ENCODE results near the gene RPP25L. TPM values are rescaled to one million over a fixed set of nuclear protein-coding genes. Genes with fewer than 3 reads are reported as not detected.

Gene RPP25L
- total RNA-seq, 1 experiment from 2014 or later: 42.8 TPM

DNA sequence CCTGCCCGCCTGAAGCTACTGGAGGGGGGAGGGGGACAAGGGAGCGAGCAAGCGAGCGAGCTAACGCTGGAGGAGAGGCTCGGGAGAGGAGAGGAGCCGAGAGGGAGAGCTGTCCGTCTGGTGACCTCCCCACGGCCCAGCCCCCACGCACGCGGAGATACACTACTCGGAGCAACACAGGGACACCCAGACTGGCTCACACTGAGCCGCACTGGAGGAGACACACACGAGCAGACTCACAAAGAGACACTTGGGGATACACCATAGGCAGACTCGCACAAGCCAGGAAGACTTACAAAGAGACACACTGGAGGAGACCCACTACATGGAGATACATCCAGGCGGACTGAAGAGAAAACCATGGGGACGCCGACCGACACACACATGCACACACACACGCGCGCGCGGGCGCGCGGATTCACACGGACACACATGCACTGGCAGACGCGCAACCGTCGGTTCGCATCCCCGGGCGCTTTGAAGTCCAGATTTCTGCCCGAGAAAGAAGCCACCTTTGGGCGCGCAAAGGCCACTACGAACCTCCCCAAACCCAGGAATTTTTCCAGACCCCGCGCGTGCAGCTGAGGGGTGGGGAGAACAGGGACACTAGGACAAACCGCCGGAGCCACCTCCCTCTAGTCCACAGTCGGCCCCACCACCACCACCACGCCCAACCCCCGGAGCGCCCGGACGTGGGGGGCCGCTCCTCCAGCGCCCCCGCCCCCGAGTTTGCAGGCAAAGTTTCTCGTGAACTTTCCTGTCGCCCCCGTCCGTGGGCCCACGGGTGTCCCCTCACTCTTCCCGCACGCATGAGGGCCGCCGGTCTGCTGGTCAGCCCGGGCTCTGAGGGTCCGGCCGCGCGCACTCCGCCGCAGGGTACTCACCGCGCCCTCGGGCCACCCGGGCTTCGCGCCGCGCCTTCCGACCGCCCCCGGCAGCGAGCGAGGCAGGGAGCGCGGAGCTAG, 22.9 kb downstream of the RPP25L start:
- no peaks in the 10 kb centered on the region for H3K36me3 Mint-ChIP-seq (ENCODE audit: insufficient read depth, unreplicated experiment)
- CTCF ChIA-PET: interaction anchor here (0.7 to 1.0 kb wide), 3 partner anchors 9 to 108 kb away, joined by 3 to 5 read pairs (median 3); partner anchors contain the start of gene ENHO

DNA sequence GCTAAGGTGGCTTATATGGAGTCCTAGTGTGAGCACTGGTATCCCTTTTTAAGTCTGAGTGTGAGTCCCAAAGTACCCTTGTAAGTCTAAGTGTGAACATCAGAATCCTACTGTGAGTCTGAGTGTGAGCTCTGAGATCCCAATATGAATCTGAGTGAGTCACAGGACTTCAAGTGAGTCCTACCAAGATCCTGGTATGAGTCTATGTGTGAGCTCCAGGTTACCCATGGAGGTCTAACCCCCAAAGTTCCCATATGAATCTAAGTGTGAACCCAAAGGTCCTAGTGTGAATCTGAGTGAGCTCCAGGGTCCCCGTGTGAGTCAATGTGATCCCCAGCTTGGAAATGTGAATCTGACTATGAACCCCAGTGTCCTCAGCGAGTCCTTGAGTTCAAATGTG, 24.6 kb downstream of the RPP25L start:
- POLR2A ChIA-PET: interaction anchor here (1.2 kb wide), 1 partner anchor 13 kb away, joined by 3 read pairs; no protein-coding TSS in a partner anchor
- BruUV-seq (replicated peaks): no TSS peak
- TF ChIP-seq CTCF (IDR thresholded peaks at IDR 0.05; ENCODE audit: unreplicated experiment): no peak
- no peak overlapping the region for H3K4me3 Mint-ChIP-seq (ENCODE audit: unreplicated experiment)
- H3K4me1 Mint-ChIP-seq (ENCODE audit: insufficient read depth, unreplicated experiment): peaks cover 6% of the 10 kb centered on the region
- H3K9me3 Mint-ChIP-seq (ENCODE audit: unreplicated experiment): no peaks in the 10 kb centered on the region
- no peak overlapping the region for H3K27ac Mint-ChIP-seq (ENCODE audit: low read depth, unreplicated experiment)
- no peak for DNase-seq (ENCODE audit: unreplicated experiment)
- H3K27me3 Mint-ChIP-seq (ENCODE audit: insufficient read depth, unreplicated experiment): peaks cover 70% of the 10 kb centered on the region
- no peaks in the 10 kb centered on the region for H3K36me3 Mint-ChIP-seq (ENCODE audit: insufficient read depth, unreplicated experiment)
- CTCF ChIA-PET: interaction anchor here (0.6 to 1.4 kb wide), 7 partner anchors 16 to 299 kb away, joined by 3 to 4 read pairs (median 4); no protein-coding TSS in a partner anchor
- intact Hi-C loops (cut with micrococcal nuclease): no loop called here

More for the DNA sequence above, 22.9 kb downstream of the RPP25L start:
- BruUV-seq (replicated peaks): no TSS peak
- no peaks in the 10 kb centered on the region for H3K9me3 Mint-ChIP-seq (ENCODE audit: unreplicated experiment)
- intact Hi-C loops (cut with micrococcal nuclease): no loop called here
- peaks cover 20% of the 10 kb centered on the region for H3K4me1 Mint-ChIP-seq (ENCODE audit: insufficient read depth, unreplicated experiment)
- DNase-seq (ENCODE audit: unreplicated experiment): no peak
- POLR2A ChIA-PET: no interaction called here
- H3K27ac Mint-ChIP-seq (ENCODE audit: low read depth, unreplicated experiment): no peak overlapping the region
- H3K27me3 Mint-ChIP-seq (ENCODE audit: insufficient read depth, unreplicated experiment): peaks cover 83% of the 10 kb centered on the region
- TF ChIP-seq CTCF (IDR thresholded peaks at IDR 0.05; ENCODE audit: unreplicated experiment): no peak
- H3K4me3 Mint-ChIP-seq (ENCODE audit: unreplicated experiment): no peak overlapping the region

DNA sequence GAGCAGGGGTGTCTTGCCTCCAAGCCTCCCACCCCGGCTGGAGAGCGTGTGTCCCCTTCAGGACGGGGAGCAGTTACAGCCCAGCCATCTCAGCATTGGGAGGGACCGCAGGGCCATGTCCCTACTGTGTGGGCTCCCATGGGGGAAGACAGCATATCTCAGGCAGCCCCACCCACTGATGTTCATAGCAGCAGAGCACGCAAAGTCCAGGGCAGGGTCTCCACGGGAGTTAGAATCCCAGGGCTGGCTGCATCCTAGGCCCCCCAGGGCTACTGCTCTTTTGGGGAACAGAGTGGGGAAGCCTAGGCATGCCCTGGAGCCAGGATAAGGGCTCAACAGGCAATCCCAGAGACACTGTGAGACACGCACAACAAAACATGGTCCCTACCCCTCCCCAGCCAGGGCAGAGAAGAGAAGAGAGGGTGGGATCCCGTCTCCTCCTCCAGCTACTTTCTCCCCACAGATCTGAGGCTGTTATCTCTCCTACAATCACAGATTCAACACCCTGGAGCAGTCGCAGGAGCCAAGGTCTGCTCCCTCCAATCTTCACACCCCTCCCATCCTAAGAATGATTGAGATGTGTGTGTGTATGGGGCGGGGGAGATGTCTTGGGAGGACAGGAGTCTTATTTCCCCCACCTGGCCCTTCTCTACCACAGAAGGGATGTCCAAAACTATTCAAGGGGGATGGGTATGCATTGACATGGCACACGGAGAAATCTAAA, 25.8 kb downstream of the RPP25L start:
- intact Hi-C loops (cut with micrococcal nuclease): no loop called here
- ChIA-PET CTCF (interaction anchor here (0.9 to 1.3 kb wide), 3 partner anchors 40 to 182 kb away, joined by 3 to 4 read pairs (median 3); no protein-coding TSS in a partner anchor), POLR2A (no interaction called here)
- no peak for TF ChIP-seq CTCF (IDR thresholded peaks at IDR 0.05; ENCODE audit: unreplicated experiment)
- no peak for DNase-seq (ENCODE audit: unreplicated experiment)
- no peak overlapping the region for H3K4me3 Mint-ChIP-seq (ENCODE audit: unreplicated experiment)
- no TSS peak for BruUV-seq (replicated peaks)
- no peak overlapping the region for H3K27ac Mint-ChIP-seq (ENCODE audit: low read depth, unreplicated experiment)
- peaks cover 6% of the 10 kb centered on the region for H3K4me1 Mint-ChIP-seq (ENCODE audit: insufficient read depth, unreplicated experiment)
- H3K9me3 Mint-ChIP-seq (ENCODE audit: unreplicated experiment): no peaks in the 10 kb centered on the region
- no peaks in the 10 kb centered on the region for H3K36me3 Mint-ChIP-seq (ENCODE audit: insufficient read depth, unreplicated experiment)
- H3K27me3 Mint-ChIP-seq (ENCODE audit: insufficient read depth, unreplicated experiment): peaks cover 69% of the 10 kb centered on the region

DNA sequence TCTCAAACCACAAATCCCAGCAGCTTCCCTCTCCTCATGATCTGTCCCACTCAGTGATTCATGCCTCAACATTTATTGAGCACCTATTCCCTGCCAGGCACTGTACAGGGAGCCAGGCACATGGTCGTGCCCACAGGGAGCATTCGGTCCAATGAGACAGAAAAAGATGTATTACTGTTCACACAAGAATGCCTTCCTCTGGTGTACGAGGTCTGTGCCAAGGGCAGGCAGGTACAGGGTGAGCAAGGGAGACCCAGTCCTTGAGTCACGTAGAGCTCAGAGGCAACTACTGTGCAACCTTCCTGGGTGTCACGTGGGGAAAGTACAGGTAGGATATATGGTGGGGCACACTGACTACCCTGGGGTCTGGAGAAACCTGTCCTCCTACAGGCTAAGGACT, 26.9 kb downstream of the RPP25L start:
- H3K27me3 Mint-ChIP-seq (ENCODE audit: insufficient read depth, unreplicated experiment): peaks cover 66% of the 10 kb centered on the region
- ChIA-PET POLR2A (no interaction called here), CTCF (interaction anchor here (0.6 to 1.4 kb wide), 6 partner anchors 19 to 181 kb away, joined by 3 to 4 read pairs (median 4); no protein-coding TSS in a partner anchor)
- H3K4me1 Mint-ChIP-seq (ENCODE audit: insufficient read depth, unreplicated experiment): peaks cover 6% of the 10 kb centered on the region
- no peak overlapping the region for H3K4me3 Mint-ChIP-seq (ENCODE audit: unreplicated experiment)
- H3K27ac Mint-ChIP-seq (ENCODE audit: low read depth, unreplicated experiment): no peak overlapping the region
- TF ChIP-seq CTCF (IDR thresholded peaks at IDR 0.05; ENCODE audit: unreplicated experiment): no peak
- no peak for DNase-seq (ENCODE audit: unreplicated experiment)
- no TSS peak for BruUV-seq (replicated peaks)
- intact Hi-C loops (cut with micrococcal nuclease): no loop called here
- no peaks in the 10 kb centered on the region for H3K36me3 Mint-ChIP-seq (ENCODE audit: insufficient read depth, unreplicated experiment)
- H3K9me3 Mint-ChIP-seq (ENCODE audit: unreplicated experiment): no peaks in the 10 kb centered on the region
